Measurements from ENCODE around the gene OSGIN1. TPM values are rescaled to one million over a fixed set of nuclear protein-coding genes. Genes with fewer than 3 reads are reported as not detected.

Gene OSGIN1
- polyA plus RNA-seq, 3 donors: 1.8 to 4.0 (median 2.0) TPM

- Histone ChIP-seq H4K20me1 (ENCODE audit: insufficient read depth, low read length) (peaks cover 43% of the 10 kb centered on the region), H3K27me3 (ENCODE audit: control insufficient read depth in 2 of 2, insufficient read depth in 2 of 2, low read length in 2 of 2) (no peaks in the 10 kb centered on the region), H3K4me1 (ENCODE audit: control insufficient read depth in 1 of 2, insufficient read depth in 2 of 2, low read length in 2 of 2) (no peaks in the 10 kb centered on the region), H3K9me3 (replicated peaks in 1 of 2; ENCODE audit: control insufficient read depth in 1 of 2, insufficient read depth in 1 of 2, low read length in 2 of 2) (no peaks in the 10 kb centered on the region), H3K9ac (ENCODE audit: insufficient read depth, low read length, poor library complexity, severe bottlenecking) (no peak overlapping the region), H3K27ac (ENCODE audit: low read depth in 1 of 2, low read length in 2 of 2) (no peak overlapping the region), H3K4me2 (replicated peaks; ENCODE audit: extremely low read depth, low read length, poor library complexity, severe bottlenecking) (no peak overlapping the region), H3K4me3 (replicated peaks in 1 of 3; ENCODE audit: low read depth in 2 of 3, low read length in 3 of 3) (no peak overlapping the region), H3K79me2 (ENCODE audit: insufficient read depth, low read length) (peaks cover 32% of the 10 kb centered on the region), H2AFZ (ENCODE audit: insufficient read depth, low read depth, low read length, poor library complexity, severe bottlenecking) (no peak overlapping the region), H3K36me3 (replicated peaks in 1 of 2; ENCODE audit: control insufficient read depth in 1 of 2, insufficient read depth in 2 of 2, low read length in 2 of 2) (peaks cover 43 to 87% of the 10 kb centered on the region in 2 donors)
- intact Hi-C loops (cut with micrococcal nuclease): no loop called here
- 84% methylated on average over 5 of the region's 8 CpGs for WGBS (ENCODE audit: insufficient coverage)
- Mint-ChIP-seq H3K4me1 (peaks cover 4% of the 10 kb centered on the region), H3K4me3 (no peak overlapping the region), H3K9me3 (peaks cover 0 to 3% (median 0%) of the 10 kb centered on the region in 7 donors), H3K36me3 (peaks cover 59 to 78% of the 10 kb centered on the region in 2 donors), H3K27ac (no peak overlapping the region), H3K27me3 (ENCODE audit: low read depth in 3 of 3) (peaks cover 0 to 4% (median 0%) of the 10 kb centered on the region in 3 donors)
- DNase-seq: no peak
- no peak for TF ChIP-seq CTCF (IDR thresholded peaks at IDR 0.05)
Measured at GRCh38 chr16:83906683-83907082, 46.4 kb upstream of the OSGIN1 start.

GRCh38 chr16:83907111-83907510 is 45.9 kb upstream of the OSGIN1 start:
- Histone ChIP-seq H3K27ac (ENCODE audit: low read depth in 1 of 2, low read length in 2 of 2) (no peak overlapping the region), H4K20me1 (ENCODE audit: insufficient read depth, low read length) (peaks cover 41% of the 10 kb centered on the region), H3K9me3 (replicated peaks in 1 of 2; ENCODE audit: control insufficient read depth in 1 of 2, insufficient read depth in 1 of 2, low read length in 2 of 2) (no peaks in the 10 kb centered on the region), H3K9ac (ENCODE audit: insufficient read depth, low read length, poor library complexity, severe bottlenecking) (no peak overlapping the region), H3K4me1 (ENCODE audit: control insufficient read depth in 1 of 2, insufficient read depth in 2 of 2, low read length in 2 of 2) (no peaks in the 10 kb centered on the region), H3K79me2 (ENCODE audit: insufficient read depth, low read length) (peaks cover 30% of the 10 kb centered on the region), H3K27me3 (ENCODE audit: control insufficient read depth in 2 of 2, insufficient read depth in 2 of 2, low read length in 2 of 2) (no peaks in the 10 kb centered on the region), H3K4me3 (replicated peaks in 1 of 3; ENCODE audit: low read depth in 2 of 3, low read length in 3 of 3) (no peak overlapping the region), H3K36me3 (replicated peaks in 1 of 2; ENCODE audit: control insufficient read depth in 1 of 2, insufficient read depth in 2 of 2, low read length in 2 of 2) (peaks cover 47 to 91% of the 10 kb centered on the region in 2 donors), H2AFZ (ENCODE audit: insufficient read depth, low read depth, low read length, poor library complexity, severe bottlenecking) (no peak overlapping the region), H3K4me2 (replicated peaks; ENCODE audit: extremely low read depth, low read length, poor library complexity, severe bottlenecking) (no peak overlapping the region)
- peaks cover 0 to 4% (median 0%) of the 10 kb centered on the region in 3 donors for H3K27me3 Mint-ChIP-seq (ENCODE audit: low read depth in 3 of 3)
- WGBS (ENCODE audit: insufficient coverage): 98% methylated on average over 8 of the region's 8 CpGs
- intact Hi-C loops (cut with micrococcal nuclease): no loop called here
- H3K27ac Mint-ChIP-seq: no peak overlapping the region
- TF ChIP-seq CTCF (IDR thresholded peaks at IDR 0.05): no peak
- H3K9me3 Mint-ChIP-seq: peaks cover 0 to 3% (median 0%) of the 10 kb centered on the region in 7 donors
- H3K36me3 Mint-ChIP-seq: peaks cover 63 to 81% of the 10 kb centered on the region in 2 donors
- no peak for DNase-seq
- peaks cover 4% of the 10 kb centered on the region for H3K4me1 Mint-ChIP-seq
- no peak overlapping the region for H3K4me3 Mint-ChIP-seq

Data from CD14-positive monocyte (primary cell).